Inflammatory macrophage treated with lipopolysaccharide for 4 hours (primary cell): ENCODE results near the gene FOXD2.
A peak's percentile ranks its signal among the peaks of the same experiment; 100 is the strongest.

Experiments used
- DNase-seq: peaks from one replicate; pipeline ENCODE4 v3.0.0-alpha.2; 2020

The FOXD2 gene

GRCh38 chr1:47417170-47418044, 20.4 kb upstream of the FOXD2 start:
- DNase-seq: no peak

DNA sequence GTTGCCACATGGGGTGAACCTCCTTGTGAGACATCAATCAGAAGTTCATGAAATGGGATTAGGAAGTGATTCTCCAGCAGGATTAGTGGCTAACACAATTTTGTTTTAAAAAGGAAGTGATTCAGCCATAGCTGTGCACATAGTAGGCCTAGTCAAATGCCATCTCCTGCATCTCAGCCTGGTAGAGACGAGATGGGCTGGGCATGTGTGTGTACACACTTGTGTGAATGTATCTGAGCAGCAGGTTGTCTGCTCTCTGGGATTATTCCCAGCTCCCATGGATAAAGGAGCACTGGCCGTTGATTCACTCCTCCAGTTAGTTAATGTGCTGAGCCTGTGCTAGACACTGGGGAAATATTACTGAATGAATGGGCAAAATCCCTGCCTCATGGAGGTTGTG, 19.7 kb upstream of the FOXD2 start:
- DNase-seq: no peak

DNA sequence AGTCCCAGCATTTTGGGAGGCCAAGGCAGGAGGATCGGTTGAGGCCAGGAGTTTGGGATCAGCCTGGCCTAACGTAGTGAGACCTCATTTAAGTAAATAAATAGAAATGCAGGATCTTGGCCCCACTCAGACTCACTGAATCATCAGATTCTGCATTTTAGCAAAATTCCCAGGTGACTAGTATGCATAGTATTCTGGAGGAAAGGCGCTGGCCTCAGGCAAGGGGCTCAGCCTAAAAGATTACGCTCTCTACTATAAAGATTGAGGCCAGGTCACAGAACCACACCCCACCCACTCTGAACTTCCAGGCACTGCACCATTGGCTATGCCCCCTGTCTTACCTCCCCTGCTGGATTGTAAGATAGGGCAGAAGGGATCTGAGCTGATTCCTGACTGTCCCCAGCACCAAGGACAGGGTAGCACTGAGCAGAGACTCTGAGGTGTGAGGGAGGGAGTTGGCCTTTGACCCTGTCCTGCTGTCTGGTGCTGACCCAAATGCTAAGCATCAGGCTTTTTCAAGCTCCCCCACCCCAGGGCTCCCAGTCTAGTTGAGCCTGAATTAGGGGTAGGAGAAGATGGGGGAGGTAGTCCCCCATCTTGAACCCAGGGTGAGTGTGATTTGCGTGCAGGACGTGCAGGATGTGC, 19.0 kb upstream of the FOXD2 start:
- DNase-seq: no peak

GRCh38 chr1:47420547-47420946, 17.3 kb upstream of the FOXD2 start:
- no peak for DNase-seq

GRCh38 chr1:47423872-47424271, 14.0 kb upstream of the FOXD2 start:
- no peak for DNase-seq

DNA sequence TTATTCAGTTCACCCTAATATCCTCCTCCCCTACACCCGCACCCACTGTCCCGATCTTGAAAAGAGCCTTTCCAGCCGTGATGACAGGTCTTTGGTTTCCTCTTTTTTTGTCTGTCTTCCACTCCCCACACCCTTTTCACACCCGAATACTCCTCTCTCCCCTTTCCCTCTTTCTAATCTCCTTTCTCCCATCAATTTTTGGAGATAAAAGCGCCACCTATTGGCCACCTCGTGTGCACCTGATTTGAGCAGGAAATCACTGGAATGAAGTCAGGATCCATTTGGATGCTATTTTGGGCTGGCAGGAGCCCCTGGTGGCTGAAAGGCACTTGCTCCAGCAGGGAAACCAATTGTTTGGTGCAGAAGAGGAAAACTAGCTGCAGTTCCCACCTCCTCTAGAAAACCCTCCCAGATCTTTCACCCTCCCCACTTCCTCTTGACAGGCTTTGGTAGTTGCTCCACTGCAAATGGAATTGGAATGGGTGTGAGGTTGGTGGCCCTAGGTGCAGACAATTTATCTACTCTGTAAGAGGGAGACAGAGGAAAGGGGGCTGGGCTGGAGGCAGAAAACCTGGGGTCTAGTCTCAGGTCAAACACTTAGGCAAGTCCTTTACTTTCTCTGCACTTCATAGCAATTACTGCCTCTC, 13.4 kb upstream of the FOXD2 start:
- DNase-seq: peak; percentile 38

- peak; percentile 34 for DNase-seq
Measured at GRCh38 chr1:47431534-47431933, 6.3 kb upstream of the FOXD2 start.

DNA sequence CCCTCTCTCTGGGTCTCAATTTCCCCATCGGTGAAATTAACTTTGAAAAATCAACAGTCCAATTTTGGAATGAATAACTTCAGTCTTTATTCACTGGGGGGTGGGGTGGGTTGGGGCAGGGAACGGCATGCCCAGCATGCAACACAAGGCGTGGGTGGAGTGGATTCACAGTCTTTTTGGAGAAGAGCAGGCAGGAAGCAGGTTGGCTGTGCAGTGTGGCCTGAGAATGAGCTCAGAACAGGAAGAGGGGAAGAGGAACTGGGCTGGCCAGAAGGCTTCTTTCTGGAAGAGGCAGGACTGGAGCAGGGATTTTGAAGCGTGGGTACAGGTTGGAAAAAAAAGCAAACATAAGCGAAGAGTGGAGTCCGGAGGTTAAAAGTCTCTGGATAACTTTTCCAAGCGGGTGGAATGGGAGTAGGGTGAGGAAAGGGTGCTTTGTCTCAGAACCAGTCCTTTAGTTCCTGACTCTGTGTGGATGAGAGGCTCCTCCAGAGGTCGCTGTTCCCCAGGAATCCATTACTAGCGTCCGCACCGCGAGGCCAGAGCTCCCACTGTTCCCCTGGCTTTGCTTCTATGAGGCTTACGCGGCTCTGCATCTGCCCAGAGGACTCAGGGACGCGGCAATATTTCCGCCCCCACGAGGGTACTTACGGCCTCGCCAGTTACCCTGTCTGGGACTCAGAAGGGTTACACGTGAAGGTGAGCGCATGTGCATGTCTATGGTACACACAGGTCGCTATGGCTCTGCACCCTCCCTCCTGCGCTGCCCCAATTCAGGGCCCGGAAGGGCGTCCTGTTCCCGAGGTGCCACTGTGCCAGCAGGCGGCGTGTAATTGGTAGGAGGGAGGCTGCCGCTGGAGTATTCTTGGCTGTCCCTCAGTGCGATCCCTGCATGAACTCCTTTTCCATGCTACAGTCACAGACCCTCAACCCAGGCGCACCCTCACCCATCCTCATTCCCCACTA, 5.5 kb upstream of the FOXD2 start:
- peak; percentile 83 for DNase-seq

- DNase-seq: no peak
Measured at GRCh38 chr1:47433037-47433421, 4.8 kb upstream of the FOXD2 start.

DNA sequence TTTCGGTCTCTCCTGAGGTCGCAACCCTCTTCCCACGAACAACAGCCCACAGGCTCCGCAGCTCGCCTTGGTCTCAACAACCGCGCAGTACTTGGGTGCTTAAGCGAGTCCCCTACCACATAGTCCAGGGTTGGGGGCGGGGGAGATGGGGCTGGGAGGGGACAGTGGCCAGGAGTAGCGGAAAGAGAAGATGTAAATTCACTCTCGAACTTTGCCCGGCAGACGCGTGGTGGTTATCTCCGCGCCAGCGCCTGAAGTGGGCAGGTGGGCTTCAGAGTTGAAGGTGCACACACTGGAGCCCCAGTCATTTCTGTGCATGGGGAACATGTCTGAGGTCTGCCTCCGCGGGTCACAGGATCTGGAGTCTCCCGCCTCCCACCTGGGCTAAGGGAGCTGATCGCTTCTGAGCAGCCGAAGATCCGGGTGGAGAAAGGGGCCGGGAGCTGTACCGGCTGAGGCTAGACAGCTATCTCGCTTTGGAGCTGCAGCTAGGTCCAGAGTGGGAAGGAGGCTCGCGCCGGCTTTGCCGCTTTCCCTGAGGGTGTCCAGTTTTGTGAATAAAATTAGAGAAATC, 4.3 kb upstream of the FOXD2 start:
- no peak for DNase-seq

DNA sequence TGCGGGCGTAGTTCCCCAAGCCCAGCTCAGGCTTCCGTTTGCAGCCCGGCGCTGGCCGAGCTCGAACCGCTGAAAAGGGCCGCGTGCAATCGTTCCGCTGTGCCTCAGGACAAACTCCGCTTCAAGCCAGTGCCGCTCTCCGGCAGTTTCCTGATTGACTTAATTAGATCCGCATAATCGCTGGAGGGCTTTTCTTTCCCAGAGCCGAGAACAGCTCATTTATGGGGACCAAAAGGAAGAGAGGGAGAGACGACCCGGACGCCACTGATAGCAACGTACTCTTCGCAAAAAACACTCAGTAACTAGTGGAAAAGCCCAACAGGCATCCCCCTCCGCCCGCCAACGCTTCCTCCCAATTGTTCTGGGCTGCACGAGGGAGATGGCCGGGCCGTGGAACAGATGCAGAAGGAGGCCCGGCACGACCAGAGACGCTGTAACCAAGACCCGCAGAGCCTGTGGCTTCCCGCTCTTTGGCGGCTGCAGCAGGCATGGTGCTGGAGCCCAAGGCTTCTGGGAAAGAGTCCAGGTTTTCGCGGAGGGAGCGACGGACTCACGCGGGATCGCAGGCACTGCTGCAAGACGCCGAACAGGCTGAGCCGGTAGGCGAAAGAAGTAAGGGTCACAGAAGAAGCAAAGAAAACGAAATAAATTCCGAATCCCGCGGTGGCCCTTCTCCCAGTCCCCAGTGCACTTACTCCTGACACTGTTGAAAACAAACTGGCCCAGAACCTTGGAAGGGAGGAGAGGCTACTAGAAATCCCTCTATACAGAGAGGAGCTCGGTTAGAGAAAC, 3.6 kb upstream of the FOXD2 start:
- DNase-seq: peak; percentile 49

DNA sequence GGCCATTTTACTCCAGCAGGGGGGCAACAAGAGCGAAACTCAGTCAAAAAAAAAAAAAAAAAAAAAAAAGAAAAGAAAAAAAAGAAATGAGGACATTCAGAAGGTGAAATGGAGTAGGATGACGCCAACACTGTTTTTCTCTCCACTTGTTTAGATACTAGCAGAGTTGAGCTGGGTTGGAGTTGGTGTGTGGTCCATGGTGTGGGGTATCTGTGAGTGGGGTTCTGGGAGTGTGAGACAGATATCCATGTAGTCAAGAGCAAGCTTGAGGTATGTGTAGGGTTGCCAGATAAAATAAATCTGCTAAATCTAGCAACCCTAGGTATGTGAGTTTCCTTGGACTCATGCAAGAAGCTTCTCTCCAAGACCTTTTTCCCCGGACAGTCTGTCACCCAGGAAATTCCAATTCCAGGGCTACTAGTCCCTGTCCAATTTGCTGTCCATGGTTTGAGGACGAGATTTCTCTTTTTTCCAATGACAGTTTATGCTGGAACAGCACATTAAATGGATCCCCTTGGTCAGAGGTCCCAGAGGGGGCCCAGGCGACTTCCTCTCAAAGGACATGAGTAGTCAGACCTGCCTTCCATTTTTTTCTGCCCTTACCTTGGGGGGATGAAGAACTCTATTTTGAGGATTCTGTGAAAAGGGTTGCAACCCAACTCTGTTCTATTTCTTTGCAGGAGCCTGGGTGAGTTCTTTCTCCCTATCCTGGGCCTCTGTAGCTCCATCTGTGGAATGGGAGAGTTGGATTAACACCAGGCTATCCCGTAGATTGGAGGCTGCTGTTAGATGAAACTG, 2.1 kb upstream of the FOXD2 start:
- DNase-seq: no peak

GRCh38 chr1:47436304-47436978, 1.4 kb upstream of the FOXD2 start:
- peak; percentile 74 for DNase-seq

- DNase-seq: no peak
Measured at GRCh38 chr1:47436979-47437446, 831 bp upstream of the FOXD2 start.

DNA sequence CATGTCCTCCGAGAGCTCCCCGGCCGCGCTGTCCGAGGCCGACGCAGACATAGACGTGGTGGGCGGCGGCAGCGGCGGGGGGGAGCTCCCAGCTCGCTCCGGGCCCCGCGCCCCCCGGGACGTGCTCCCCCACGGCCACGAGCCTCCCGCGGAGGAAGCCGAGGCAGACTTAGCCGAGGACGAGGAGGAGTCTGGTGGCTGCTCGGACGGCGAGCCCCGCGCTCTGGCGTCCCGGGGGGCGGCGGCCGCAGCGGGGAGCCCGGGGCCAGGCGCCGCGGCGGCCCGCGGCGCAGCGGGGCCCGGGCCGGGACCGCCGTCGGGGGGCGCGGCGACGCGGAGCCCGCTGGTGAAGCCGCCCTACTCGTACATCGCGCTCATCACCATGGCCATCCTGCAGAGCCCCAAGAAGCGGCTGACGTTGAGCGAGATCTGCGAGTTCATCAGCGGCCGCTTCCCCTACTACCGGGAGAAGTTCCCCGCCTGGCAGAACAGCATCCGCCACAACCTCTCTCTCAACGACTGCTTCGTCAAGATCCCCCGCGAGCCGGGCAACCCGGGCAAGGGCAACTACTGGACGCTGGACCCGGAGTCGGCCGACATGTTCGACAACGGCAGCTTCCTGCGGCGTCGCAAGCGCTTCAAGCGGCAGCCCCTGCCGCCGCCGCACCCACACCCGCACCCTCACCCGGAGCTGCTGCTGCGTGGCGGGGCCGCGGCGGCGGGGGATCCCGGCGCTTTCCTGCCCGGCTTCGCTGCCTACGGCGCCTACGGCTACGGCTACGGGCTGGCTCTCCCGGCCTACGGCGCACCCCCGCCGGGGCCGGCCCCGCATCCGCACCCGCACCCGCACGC, 547 bp downstream of the FOXD2 start:
- DNase-seq: peak; percentile 27

GRCh38 chr1:47439017-47439818, 1.4 kb downstream of the FOXD2 start:
- DNase-seq: no peak

GRCh38 chr1:47439819-47440598, 2.2 kb downstream of the FOXD2 start:
- DNase-seq: no peak
